HG02970 (cell line): ENCODE measurements around the gene TMIGD2.
"Not testable (repeated sequence)": the region's sequence is repeated elsewhere in the genome, so short reads cannot be mapped to it uniquely, and the experiment has no call there.

Experiments
- ATAC-seq: cut with Tn5 transposase; IDR thresholded peaks from one replicate; pipeline ENCODE4 v1.9.1; 2021; ENCODE audit warnings: mild to moderate bottlenecking, moderate library complexity, moderate number of reproducible peaks; ENCODE audit not compliant: unreplicated experiment, low FRiP score

Gene TMIGD2

DNA sequence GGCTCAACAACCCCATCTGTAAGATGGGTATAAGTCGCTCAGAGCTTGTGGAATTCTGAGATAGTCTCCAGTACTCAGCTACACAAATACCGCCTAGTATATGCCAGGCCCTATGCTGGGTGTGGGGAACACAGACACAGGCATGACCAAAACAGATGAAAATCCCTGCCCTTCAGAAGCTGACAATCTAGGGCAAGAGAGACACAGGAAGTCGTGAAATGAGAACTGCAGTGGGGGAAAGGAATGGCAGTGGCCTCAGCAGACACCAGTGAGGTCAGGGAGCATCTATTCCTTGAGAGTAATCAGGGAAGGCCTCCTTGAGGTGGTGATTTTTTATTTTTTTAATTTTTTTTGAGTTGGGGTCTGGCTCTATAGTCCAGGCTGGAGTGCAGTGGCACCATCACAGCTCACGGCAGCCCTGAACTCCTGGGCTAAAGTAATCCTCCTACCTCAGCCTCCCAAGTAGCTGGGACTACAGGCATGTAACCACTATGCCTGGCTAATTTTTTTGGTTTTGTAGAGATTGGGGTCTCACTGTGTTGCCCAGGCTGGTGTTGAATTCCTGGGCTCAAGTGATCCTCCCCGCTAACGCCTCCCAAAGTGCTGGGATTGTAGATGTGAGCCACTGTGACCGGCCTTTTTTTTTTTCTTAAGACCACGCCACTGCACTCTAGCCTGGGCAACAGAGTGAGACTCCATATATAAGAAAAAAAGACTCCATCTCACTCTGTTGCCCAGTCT lies 3.2 kb downstream of the TMIGD2 start:
- no peak for ATAC-seq

DNA sequence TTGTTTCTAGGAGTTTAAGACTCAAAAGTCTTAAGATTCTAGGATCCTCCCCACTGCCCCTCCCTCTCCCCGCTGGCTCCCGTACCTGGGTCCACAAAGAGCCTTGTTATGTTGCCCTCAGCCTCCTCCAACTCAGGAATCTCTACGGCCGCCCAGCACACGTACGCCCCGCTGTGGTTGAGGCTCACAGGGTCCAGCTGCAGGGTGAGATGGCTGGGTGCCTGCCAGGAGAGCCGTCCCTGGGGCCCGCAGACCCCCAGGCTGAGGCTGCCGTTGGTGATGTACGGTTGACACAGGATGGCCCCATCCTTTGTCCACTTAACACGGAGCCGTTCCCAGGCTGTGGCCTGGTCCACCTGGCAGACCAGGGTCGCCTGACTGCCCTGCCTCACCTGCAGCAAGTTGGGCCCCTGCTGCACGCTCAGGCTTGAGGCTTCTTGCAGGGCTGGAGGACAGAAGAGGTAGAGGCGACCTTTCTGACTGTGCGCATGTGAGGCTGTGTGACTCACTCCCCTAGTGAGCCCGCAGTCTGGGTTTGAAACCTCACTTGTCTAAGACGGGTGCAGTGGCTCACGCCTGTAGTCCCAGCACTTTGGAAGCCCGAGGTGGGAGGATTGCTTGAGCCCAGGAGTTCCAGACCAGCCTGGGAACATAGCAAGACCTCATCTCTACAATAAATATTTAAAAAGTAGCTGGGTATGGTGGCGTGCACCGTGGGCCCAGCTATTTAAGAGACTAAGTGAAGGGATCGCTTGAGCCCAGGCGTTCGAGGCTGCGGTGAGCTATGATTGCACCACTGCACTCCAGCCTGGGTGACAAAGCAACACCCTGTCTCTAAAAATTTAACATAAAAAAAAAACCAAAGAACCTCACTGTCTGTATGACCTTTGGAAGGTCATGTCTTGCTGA lies 4.0 kb downstream of the TMIGD2 start:
- ATAC-seq: no peak

DNA sequence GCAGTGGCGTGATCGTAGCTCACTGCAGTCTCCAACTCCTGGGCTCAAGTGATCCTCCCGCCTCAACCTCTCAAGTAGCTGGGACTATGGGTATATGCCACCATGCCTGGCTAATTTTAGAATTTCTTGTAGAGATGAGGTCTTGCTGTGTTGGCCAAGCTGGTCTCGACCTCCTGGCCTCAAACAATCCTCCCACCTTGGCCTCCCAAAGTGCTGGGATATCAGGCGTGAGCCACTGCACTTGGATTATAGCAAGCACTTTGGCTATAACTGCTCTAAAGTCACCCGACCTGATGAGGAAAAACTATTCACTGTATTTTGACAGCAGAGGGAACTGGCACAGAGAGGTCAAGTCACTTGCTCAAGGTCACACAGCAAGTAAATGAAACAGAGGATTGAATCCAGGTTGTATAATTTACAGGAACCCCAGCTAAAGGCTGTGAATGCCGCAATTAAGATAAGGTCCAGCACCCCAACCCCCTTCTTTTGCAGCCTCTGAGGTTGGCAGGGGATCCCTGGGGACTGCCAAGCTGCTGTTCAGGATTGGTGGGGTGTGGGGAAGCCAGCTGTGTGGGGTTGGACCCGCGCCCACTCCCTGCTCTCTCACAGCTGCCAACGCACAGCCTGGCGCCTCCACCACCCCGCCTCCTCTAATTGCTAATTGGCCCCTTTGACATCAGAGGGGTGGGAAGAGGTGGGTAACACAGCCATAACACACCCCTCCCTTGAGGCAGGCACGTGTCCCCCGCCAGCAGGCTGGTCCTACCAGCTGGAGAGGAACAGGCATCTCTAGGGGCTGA lies 6.0 kb downstream of the TMIGD2 start:
- no peak for ATAC-seq

DNA sequence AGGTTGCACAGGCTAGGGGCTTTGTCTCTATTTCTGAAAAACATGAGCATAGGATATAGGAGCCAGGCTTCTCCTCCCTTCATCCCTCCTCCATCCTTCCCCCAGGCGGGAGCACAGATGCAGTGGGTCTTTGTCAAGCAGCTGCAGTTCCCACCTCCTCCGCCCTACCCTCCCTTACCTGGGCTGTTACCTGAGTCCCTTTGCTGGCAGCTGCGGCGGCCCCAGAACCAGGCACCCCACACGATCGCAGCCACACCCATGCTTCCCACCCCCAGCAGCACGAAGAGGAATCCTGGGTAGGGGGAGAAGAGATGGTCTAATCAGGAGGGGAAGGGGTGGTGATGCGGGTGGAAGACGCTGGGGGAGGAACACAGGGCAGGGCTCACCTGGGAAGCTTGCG lies 7.8 kb downstream of the TMIGD2 start:
- no peak for ATAC-seq

DNA sequence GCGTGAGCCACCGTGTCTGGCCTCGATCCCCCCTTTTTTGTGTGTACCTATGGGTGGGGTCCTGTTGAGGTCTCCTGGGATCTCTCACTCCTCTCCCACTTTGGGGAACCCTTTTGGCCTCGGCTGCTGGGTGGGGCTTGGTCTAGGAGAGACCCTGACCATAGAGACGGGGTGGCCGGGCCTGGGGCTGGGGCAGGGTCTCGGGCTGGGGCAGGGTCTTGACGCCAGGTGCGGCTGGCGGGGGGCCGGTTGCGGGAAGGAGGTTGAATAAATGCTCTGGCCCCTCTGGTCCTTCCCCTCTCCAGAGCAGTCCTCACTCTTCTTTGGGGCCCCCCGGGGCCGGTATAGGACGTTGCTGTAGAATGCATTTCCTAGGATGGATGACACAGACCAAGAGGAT lies 9.7 kb downstream of the TMIGD2 start:
- ATAC-seq: no peak

DNA sequence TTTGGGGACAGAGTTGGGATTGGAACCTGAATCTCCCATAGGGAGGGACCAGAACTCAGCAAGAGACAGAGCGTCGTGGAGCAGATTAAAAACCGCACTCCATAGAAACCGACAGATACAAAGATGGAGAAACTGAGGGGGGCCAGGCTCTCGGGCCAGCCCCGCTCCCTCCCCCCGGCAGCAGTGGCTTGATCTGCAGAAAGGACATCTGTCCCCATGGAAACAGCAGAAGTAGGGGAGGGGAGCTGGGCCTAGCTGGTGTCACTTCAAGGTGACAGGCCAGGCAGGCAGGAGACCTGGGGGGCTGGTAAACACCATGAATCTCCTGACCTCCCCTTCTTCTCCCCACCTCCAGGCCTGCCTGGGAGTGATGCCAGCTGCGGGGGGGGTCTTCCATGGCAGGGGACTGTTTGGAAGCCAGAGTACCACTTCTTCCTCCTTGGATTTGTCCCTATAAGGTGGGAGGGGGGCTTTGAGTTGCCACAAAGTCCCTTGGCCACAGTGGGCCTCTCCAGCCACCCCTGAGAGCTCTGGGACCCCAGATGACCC lies 10.9 kb downstream of the TMIGD2 start:
- ATAC-seq: no peak

DNA sequence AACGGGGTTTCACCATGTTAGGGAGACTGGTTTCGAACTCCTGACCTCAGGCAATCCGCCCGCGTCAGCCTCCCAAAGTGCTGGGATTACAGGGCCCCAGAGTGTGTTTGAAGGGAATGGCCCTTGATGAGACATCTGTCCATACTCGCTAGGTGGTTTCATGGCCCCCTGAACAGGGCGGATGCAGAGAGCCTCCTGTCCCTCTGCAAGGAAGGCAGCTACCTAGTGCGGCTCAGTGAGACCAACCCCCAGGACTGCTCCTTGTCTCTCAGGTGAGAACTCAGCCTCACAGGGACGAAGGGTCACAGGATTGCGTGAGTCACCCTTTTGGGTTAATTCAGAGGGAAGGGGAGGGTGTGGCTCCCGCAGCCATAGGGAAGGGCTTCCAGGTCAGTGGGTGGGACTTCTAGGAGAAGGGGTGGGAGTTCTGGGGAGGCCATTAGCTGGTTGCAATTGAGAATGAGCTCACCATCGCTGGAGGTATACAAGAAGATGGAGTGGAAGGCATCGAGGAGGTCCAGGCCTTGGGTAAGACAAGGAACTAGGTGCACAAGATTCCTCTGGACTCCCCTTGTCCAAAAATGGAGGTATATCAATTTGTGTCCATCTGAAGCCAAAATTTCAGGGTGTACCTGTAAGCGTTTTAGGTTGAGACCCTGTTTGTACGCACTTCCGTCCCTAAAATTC lies 14.0 kb downstream of the TMIGD2 start:
- no peak for ATAC-seq

DNA sequence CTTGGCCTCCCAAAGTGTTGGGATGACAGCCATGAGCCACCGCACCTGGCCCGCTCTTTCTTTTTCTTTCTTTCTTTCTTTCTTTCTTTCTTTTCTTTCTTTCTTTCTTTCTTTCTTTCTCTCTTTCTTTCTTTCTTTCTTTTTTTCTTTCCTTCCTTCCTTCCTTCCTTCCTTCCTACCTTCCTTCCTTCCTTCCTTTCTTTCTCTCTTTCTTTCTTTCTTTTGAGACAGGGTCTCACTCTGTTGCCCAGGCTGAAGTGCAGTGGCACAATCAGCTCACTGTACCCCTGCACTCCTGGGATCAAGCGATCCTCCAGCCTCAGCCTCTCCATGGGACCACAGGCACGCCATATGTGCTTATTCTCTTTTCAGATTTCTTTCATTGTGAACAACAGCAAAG lies 16.0 kb downstream of the TMIGD2 start:
- not testable (repeated sequence) for ATAC-seq

DNA sequence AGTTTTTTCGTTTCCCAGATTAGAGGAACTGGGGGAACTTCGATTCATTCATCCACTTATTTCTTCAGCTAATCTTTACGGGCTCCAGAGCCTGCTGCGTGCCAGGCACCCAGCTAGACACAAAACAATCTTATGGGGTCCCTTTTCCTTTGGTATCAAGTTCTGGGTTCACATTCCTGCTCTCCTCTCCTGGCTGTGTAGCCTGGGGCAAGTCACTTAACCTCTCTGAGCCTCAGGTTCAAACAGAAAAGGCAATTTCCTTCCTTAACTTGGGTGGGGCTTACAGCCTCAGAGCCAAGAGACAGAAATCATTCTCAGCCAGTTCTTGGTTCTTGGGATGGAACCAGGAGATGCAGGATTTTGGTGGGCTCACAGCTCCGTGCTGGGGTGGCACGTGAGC lies 17.2 kb downstream of the TMIGD2 start:
- ATAC-seq: no peak

DNA sequence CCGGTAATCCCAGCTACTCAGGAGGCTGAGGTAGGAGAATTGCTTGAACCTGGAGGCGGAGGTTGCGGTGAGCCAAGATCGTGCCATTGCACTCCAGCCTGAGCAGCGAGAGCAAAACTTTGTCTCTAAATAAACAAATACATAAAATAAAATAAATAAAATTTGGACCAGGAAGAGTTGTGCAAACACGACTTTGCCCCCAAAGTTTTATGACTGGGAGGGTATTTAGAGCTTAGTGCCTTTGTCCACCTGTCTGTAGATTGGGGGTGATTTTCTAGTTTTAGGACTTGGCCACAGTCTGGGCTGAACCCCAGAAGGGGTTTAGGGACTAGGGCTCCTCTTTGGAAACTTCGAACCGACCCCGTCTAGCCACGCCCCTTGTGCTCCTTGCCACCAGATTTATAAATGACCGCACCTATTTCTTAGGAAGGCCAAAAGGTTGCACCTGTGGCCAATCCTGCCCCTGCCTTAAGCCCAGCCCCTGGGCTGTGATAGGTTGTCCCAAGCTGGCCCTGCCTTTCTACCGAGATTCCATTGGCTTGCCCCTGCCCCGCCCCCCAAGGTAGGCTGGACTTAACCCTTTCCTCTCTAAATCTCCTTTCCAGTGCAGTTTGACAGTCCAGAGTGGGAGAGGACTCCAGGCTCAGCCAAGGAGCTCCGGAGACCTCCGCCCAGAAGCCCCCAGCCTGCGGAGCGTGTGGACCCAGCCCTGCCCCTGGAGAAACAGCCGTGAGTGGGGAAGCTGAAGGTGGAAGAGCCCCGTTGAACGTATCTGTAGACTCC lies 17.8 kb downstream of the TMIGD2 start:
- no peak for ATAC-seq

DNA sequence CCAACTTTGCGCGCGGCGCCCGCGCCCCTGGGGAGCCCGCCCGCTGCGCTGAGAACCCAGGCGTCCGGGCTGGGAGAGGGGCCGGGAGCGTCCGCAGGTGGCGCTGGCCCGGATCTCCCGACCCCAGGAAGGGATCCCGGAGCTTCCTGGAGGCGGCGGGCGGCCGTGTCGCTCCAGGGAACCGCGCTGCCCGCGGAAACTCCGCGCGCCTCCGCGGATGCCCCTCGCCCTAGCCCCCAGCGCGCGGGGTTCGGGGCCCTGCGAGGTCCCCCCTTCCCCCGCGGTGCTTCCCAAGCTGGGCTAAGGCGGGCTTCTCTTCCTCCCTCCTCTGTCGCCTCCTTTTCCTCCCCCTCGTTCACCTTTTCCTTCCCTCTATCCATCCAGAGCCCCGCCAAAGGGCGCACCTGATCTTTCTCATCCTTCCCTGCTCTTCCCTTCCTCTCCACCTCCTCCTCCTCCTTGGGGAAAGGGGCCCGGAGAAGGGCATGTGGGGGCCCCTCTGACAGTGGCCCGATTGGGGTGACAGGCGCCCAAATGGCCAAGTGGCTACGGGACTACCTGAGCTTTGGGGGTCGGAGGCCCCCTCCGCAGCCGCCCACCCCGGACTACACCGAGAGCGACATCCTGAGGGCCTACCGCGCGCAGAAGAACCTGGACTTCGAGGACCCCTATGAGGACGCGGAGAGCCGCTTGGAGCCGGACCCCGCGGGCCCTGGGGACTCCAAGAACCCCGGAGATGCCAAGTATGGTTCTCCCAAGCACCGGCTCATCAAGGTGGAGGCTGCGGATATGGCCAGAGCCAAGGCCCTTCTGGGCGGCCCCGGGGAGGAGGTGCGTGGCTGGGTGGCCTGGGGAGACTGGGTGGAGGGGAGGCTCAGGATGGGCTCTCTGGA lies 22.4 kb downstream of the TMIGD2 start:
- ATAC-seq: no peak

DNA sequence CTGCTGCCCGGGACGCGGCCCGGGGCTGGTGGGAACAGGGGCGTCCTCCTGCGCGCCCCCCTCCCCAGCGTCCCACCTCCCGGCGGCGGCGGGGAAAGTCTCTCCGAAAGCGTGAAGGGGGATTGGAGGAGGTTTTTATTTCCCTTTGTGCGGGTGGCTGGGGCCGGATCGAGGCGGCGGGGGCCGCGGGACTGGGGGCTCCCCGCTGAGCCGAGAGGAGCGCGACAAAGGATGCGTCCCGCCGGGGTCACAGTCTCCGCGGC lies 23.0 kb downstream of the TMIGD2 start:
- ATAC-seq: no peak

DNA sequence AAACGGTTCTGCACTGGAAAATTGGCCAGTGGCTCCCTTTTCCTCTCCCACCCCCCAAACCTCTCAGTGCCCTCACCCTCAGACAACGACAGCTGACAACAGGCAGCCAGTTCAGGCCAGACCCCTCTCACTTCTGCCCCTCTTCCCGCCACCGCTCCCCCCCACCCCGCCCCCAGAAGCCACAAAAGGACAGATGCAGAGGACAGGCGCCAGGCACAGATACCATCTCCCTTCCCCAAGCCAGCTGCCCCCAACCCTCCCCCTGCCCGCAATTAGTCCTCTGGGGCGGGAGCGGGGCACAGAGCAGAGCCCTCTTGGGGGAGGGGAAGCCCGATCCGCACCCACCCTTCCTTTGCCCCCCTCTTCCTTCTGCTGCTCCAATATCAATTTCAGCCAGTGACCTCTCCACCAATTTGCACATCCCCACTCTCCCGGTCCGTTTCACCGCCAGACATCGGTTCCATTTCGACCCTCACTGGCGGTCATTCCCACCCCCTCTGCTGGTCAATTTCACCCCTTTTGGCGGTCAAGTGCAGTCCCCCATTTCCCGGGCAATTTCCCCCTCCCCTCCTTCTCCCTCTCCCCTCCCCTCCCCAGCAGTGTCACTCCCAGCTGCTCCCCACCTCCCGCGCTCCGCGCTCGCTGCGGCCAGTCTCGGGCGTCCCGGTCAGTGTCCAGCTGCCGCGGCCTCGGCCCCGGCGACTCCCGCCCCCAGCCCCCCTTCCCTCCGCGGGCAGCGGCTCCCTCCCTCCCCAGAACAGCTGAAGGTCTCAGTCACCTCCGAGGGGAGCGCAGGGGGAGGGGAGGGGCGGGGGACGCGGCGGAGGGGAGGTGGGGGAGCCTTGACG lies 23.5 kb downstream of the TMIGD2 start, which contains the start of gene SHD:
SHD (plus strand) TSS at position 848 of the 848 bp plus-strand sequence. CDS start 798 bp downstream, outside the sequence.
- ATAC-seq: no peak

DNA sequence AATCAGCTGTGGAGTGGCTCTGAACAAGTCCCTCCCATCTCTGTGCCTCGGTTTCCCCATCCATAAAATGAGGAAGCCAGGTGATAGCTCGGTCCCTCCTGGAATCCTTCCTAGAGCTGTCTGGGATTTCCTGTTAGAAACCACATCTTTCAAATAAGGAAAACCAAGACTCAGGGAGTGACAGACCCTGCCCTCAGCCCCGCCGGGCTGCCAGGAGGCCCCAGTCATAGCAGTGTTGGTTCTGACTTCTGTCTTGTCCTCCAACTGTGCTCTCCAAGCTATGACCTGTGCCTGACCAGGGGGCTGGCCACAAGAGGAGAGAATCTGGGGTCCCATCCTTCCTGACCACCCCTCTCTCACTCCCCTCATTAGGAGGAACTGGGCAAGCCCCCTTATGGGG lies 24.2 kb downstream of the TMIGD2 start:
- no peak for ATAC-seq

DNA sequence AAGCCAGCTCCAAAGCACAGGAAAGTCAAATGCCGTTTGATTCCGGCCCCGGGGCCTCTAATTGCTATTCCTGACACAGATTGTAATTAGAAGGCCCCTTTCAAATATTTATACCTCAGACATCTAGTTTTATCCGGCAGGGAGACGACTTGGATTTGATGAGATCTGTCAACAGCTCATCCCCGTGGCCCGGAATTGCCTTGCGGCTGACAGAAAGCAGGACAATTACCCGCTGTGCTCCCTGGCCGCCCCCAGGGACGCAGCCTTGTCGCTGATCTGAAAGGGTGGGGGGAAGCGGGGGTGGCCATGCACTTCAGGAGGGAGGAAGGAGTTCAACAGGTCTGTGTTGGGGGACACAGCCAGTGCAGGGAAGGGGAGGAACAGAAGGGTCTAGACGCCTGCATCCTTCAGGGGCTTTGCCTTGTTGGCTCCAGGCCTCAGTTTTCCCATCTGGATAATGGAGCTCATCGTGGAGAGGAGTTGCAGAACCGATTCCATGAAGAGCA lies 24.9 kb downstream of the TMIGD2 start:
- ATAC-seq: no peak

DNA sequence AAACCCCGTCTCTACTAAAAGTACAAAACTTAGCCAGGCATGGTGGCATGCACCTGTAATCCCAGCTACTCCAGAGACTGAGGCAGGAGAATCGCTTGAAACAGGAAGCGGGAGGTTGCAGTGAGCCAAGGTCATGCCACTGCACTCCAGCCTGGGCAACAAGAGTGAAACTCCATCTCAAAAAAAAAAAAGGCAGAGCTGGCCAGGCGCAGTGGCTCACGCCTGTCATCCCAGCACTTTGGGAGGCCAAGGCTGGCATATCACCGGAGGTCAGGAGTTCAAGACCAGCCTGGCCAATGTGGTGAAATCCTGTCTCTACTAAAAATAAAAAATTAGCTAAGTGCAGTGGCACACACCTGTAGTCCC lies 27.9 kb downstream of the TMIGD2 start:
- not testable (repeated sequence) for ATAC-seq

DNA sequence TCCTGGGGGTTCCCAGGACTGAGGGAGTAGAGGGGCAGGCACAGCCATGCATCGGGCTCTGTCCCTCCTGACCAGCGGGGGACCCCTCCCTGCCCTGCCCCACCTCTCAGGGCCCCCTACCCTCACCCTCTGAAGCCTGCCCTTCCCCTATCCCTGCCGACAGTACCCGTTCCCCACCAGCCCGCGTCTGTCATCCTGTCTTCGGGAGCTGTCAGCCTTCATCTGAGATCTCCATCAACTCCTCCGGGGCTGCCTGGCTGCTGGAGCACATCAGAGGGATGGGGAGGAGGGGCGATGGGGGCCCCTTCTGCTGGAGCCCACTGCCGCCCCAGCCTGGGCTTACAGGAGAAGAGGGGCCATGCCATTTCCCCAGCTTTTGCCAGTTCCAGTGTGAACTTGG lies 29.3 kb downstream of the TMIGD2 start:
- ATAC-seq: no peak
